Iris pigment epithelial cell (primary cell): ENCODE measurements around the gene FAM83F.

Experiments
- DNase-seq: peaks from one replicate; pipeline ENCODE4 v3.0.0-alpha.2; 2011; ENCODE audit warnings: low read depth

FAM83F gene

DNA sequence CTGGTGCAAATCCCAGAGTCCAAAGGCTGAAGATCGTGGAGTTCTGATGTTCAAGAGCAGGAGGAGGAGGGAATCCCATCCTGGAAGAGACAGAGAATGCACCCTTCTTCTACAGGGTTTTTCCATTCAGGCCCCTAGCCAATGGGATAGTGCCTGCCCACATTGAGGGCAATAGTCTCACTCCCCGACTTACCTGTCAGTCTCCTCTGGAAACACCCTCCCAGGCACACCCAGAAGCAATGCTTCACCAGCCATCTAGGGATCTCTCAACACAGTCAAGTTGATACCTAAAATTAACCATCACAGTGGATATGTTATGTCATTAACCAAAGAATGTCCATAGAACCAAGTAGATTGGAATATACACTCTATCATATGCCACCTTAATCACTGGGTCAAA lies 72.9 kb downstream of the FAM83F start:
- DNase-seq, result no peak

DNA sequence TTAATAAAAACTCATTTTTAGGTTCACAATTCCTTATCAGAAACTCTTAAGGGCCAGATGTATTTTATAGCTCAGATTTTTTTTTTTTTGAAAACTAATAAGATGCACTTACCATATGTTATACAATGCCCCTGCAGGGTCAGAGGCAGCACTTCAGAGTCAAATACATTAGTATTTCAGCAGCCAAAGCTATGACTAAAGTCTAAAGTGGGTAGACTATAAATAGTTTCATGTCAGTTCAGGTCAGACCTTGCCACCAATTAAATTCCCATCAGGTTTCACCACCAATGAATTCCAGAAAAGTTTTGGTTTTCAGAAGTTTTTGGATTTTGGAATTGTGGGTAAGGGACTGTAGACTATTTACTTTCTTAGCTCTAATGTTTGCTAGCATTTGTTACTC lies 75.9 kb downstream of the FAM83F start:
- no peak for DNase-seq

- no peak for DNase-seq
Observed at GRCh38 chr22:40071720-40072119, 77.0 kb downstream of the FAM83F start.

DNA sequence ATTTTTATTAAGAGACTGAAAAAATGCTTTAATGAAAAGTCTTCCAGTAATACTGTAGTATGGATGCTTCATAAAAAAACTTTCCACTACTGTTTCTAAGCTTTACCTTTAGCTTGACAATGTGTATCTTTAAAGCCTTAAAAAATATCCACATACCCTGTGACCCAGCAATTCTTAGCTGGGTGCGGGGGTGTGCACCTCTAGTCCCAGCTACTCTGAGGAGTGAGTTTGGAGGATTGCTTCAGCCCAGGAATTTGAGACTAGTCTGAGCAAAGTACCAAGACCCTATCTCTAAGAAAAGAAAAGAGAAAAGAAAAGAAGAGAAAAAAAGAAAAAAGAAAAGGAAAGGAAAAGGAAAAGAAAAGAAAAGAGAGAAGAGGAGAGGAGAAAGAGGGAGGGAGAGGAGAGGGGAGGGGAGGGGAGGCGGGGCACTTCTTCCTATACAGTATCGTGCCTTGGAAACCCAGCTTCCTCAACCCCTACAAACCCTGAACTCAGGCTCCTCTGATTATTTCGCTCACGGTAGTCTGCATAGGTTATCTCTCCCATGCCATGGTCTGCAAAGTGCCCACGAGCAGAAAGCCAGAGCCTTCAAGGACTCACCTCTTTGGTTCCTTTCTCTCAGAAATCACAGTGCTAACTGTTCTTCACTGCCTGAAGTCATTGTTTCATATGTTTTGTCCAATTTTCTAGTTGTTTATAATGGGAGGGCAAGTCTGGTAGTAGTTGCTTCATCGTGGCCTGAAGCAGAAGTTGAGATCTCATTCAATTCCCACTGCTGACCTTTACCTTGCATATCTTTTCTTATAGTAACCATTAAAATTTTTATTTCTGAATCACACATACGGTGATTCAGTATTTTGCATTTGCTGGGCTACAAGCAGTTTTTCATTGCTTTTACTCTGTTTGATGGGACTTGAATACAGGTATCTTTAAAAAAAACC lies 82.2 kb downstream of the FAM83F start:
- DNase-seq, result peak; percentile 47

DNA sequence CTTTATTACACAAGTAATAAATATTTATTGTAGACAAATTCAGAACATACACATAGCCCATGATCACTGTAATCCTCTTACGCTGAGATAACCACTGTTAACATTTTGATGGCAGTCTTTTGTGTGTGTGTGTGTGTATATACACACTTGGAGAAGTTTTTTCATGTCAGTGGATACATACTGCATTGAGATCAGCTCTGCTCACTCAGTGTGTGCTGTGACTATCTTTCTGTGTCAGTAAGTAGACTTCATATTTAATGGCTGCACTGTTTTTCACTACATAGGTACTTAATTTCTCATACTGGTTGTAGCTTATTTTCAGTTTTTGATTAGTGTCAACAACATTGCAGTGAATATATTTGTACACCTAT lies 82.9 kb downstream of the FAM83F start:
- no peak for DNase-seq

- DNase-seq, result no peak
Observed at GRCh38 chr22:40081662-40082061, 86.9 kb downstream of the FAM83F start.

- DNase-seq, result no peak
Observed at GRCh38 chr22:40082184-40082583, 87.4 kb downstream of the FAM83F start.

DNA sequence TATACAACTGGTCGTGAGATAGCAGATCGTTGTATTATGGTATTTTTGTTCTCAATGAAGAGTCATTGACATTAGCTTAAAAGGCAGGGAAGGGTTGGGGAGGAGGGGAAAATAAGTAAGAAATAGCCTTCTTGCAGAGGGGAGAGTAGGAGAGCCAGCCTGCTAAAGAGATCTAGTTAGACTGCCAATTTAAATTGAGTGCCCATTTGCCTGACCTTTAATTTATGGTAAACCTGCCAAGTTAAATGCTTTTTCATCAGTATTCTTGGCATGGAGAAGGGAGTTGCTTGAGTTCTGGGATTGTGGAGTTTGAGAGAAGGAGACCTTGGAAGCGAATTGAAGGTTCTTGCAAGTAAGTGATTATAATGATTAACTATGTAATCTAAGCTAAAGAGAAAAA lies 89.0 kb downstream of the FAM83F start:
- DNase-seq, result no peak

DNA sequence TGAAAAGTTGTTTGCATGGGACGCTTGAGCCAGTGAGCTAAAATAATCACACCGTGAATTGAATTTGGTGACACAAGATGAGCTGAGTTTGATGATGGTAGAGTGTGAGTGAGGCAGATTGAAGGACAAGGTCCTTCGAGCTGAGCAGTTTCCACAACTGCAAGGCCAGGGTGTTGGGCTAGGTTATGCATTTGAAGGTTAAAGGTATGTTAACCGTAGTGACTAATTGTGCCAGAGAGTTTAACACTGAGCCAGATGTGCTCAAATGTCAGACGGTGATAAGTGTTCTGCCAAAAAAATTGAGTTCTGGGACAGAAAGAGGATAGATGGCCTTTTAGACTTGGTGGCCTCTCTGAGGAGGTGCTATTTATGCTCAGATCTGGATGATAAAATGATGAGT lies 89.5 kb downstream of the FAM83F start:
- no peak for DNase-seq

DNA sequence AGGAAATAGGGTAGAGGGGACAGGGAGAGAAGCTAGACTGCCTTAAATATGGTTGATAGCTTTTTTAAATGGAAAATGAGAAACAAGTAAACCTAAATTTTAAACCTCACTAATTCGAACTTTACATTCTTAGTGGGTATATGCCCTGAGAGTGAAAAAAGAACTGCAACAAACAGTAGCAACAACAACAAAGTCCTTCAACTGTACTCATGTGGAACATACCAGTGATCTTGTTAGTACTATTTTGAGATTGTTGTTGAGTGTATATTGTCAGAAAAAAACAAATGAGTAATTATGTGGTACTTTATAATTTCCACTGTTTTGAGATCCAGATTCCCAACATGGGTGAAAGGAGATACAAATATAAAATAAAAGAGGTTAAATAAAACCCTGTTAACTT lies 94.1 kb downstream of the FAM83F start:
- DNase-seq, result no peak
